Endodermal cell (in vitro differentiated cells): ENCODE results near the gene IL12RB2. TPM values are rescaled to one million over a fixed set of nuclear protein-coding genes. Genes with fewer than 3 reads are reported as not detected.

Source experiments
- DNase-seq: peaks from one replicate; pipeline ENCODE4 v3.0.0-alpha.2; 2017
- H3K27ac ChIP-seq: 2 replicates; pipeline ENCODE4 v1.5.1; 2013; ENCODE audit warnings: mild to moderate bottlenecking, low read depth, low read length, moderate library complexity
- H3K27me3 ChIP-seq: 2 replicates; pipeline ENCODE4 v1.6.1; 2013; ENCODE audit warnings: mild to moderate bottlenecking, low read length, moderate library complexity; ENCODE audit not compliant: insufficient read depth, control insufficient read depth, poor library complexity, severe bottlenecking
- H3K36me3 ChIP-seq: 2 replicates; pipeline ENCODE4 v1.7.0; 2013; ENCODE audit warnings: mild to moderate bottlenecking, low read length, moderate library complexity; ENCODE audit not compliant: control insufficient read depth, insufficient read depth
- H3K4me1 ChIP-seq: one replicate; pipeline ENCODE4 v1.7.0; 2013; ENCODE audit warnings: low read length; ENCODE audit not compliant: control insufficient read depth, insufficient read depth
- H3K4me3 ChIP-seq: 2 replicates; pipeline ENCODE4 v1.5.1; 2013; ENCODE audit warnings: mild to moderate bottlenecking, low read length, moderate library complexity
- H3K9ac ChIP-seq: 2 replicates; pipeline ENCODE4 v1.6.1; 2013; ENCODE audit warnings: mild to moderate bottlenecking, low read length, moderate library complexity; ENCODE audit not compliant: poor library complexity, severe bottlenecking; ENCODE audit errors: extremely low read depth
- H3K9me3 ChIP-seq: 2 replicates; pipeline ENCODE4 v1.6.1; 2013; ENCODE audit warnings: mild to moderate bottlenecking, low read length, moderate library complexity; ENCODE audit not compliant: control insufficient read depth
- H3K27ac Mint-ChIP-seq: 2 replicates; pipeline ENCODE4 v1.8.0; 2020; ENCODE audit warnings: mixed read lengths
- H3K27me3 Mint-ChIP-seq: 2 replicates; pipeline ENCODE4 v1.8.0; 2021; ENCODE audit warnings: mild to moderate bottlenecking, mixed read lengths; ENCODE audit not compliant: insufficient read depth
- H3K36me3 Mint-ChIP-seq: 2 replicates; pipeline ENCODE4 v1.8.0; 2020; ENCODE audit warnings: low read depth, mixed read lengths
- H3K4me1 Mint-ChIP-seq: 2 replicates; pipeline ENCODE4 v1.8.0; 2020; ENCODE audit warnings: mixed read lengths
- H3K4me3 Mint-ChIP-seq: 2 replicates; pipeline ENCODE4 v1.8.0; 2020; ENCODE audit warnings: mild to moderate bottlenecking, moderate library complexity, mixed read lengths
- H3K9me3 Mint-ChIP-seq: 2 replicates; pipeline ENCODE4 v1.8.0; 2020; ENCODE audit warnings: mild to moderate bottlenecking, mixed read lengths
- WGBS, 2 experiments: methylation state at CpG; one replicate each; pipeline versions ENCODE4 v1.1.5 to v1.1.7; 2013; ENCODE audit warnings: missing lambda C conversion rate in 2 of 2, mixed read lengths in 1 of 2; ENCODE audit not compliant: insufficient coverage in 1 of 2, insufficient read length in 1 of 2; 5-methylcytosine and 5-hydroxymethylcytosine counted together
- total RNA-seq, 2 donors: library from RNA; stranded (reverse); fragmentation: NEBNext Ultra II Directional in 1 of 2; extraction: Animal tissue kit (Norgen Biotek cat#: 25700) in 1 of 2; gene quantifications; 2 replicates in 1 of 2; 3 replicates in 1 of 2; pipeline ENCODE4 v1.2.1, GENCODE V29; 2021
- TF ChIP-seq, protein P1 (sequence below): fragments of 200-600 bp; sonication (generic); conservative IDR thresholded peaks from 2 replicates; pipeline ENCODE4 v1.5.0; 2021; ENCODE audit warnings: antibody characterized with exemption, mild to moderate bottlenecking

Gene IL12RB2
- total RNA-seq, 2 donors from 2014 or later, result 0.29 TPM; not detected in 1

DNA sequence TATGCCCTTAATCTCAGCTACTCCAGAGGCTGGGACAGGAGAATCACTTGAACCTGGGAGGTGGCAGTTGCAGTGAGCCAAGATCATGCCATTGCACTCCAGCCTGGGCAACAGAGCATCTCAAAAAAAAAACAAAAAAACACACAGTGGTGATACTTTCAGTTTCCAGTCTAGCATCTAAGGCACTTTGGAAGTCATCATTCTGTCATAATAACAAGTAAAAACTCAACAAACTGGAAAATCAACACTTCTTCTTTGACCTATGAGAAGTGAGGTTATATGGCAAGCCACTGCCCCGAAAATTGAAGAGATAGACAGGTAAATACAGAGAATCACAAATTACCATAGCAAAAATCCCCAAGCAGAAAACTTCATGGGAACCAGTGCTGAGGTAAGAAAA is 51.9 kb downstream of the IL12RB2 start:
- Histone ChIP-seq H3K9ac (no peak overlapping the region), H3K9me3 (no peaks in the 10 kb centered on the region), H3K27me3 (no peaks in the 10 kb centered on the region), H3K36me3 (no peaks in the 10 kb centered on the region), H3K4me3 (no peak overlapping the region), H3K4me1 (no peaks in the 10 kb centered on the region), H3K27ac (no peak overlapping the region)
- Mint-ChIP-seq H3K36me3 (no peaks in the 10 kb centered on the region), H3K27me3 (no peaks in the 10 kb centered on the region), H3K27ac (no peak overlapping the region), H3K4me3 (no peak overlapping the region), H3K9me3 (peaks cover 1% of the 10 kb centered on the region), H3K4me1 (no peaks in the 10 kb centered on the region)
- WGBS, 2 experiments, result 100% methylated on average over 1 of the region's 1 CpG; no CpG with 5 or more reads in 1 of the 2 experiments
- no peak for DNase-seq
- TF ChIP-seq, protein P1, sequence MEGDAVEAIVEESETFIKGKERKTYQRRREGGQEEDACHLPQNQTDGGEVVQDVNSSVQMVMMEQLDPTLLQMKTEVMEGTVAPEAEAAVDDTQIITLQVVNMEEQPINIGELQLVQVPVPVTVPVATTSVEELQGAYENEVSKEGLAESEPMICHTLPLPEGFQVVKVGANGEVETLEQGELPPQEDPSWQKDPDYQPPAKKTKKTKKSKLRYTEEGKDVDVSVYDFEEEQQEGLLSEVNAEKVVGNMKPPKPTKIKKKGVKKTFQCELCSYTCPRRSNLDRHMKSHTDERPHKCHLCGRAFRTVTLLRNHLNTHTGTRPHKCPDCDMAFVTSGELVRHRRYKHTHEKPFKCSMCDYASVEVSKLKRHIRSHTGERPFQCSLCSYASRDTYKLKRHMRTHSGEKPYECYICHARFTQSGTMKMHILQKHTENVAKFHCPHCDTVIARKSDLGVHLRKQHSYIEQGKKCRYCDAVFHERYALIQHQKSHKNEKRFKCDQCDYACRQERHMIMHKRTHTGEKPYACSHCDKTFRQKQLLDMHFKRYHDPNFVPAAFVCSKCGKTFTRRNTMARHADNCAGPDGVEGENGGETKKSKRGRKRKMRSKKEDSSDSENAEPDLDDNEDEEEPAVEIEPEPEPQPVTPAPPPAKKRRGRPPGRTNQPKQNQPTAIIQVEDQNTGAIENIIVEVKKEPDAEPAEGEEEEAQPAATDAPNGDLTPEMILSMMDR, result no peak

DNA sequence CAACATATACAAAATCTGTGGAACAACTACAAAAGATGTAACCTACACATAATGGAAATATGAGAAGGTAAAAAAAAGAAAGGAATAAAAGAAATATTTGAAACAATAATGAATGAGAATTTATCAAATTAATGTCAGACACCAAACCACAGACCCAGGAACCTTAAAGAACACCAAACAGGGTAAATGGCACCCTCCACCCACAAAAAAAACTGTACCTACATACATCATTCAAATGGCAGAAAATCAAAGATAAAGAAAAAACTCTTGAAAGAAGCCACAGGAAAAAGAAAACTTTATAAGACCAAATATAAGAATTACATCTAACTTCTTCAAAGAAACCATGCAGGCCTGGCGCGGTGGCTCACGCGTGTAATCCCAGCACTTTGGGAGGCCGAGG is 54.0 kb downstream of the IL12RB2 start:
- Mint-ChIP-seq H3K9me3 (peaks cover 1% of the 10 kb centered on the region), H3K27ac (no peak overlapping the region), H3K4me1 (no peaks in the 10 kb centered on the region), H3K36me3 (no peaks in the 10 kb centered on the region), H3K4me3 (no peak overlapping the region), H3K27me3 (no peaks in the 10 kb centered on the region)
- no peaks in the 10 kb centered on the region for H3K4me1 ChIP-seq
- no peak overlapping the region for H3K9ac ChIP-seq
- H3K4me3 ChIP-seq, result no peak overlapping the region
- TF ChIP-seq, protein P1, result no peak
- no peak overlapping the region for H3K27ac ChIP-seq
- no peaks in the 10 kb centered on the region for H3K27me3 ChIP-seq
- no peaks in the 10 kb centered on the region for H3K9me3 ChIP-seq
- 99 to 100% methylated on average over 4 to 5 of the region's 5 CpGs for WGBS, 2 experiments
- no peak for DNase-seq
- H3K36me3 ChIP-seq, result no peaks in the 10 kb centered on the region

DNA sequence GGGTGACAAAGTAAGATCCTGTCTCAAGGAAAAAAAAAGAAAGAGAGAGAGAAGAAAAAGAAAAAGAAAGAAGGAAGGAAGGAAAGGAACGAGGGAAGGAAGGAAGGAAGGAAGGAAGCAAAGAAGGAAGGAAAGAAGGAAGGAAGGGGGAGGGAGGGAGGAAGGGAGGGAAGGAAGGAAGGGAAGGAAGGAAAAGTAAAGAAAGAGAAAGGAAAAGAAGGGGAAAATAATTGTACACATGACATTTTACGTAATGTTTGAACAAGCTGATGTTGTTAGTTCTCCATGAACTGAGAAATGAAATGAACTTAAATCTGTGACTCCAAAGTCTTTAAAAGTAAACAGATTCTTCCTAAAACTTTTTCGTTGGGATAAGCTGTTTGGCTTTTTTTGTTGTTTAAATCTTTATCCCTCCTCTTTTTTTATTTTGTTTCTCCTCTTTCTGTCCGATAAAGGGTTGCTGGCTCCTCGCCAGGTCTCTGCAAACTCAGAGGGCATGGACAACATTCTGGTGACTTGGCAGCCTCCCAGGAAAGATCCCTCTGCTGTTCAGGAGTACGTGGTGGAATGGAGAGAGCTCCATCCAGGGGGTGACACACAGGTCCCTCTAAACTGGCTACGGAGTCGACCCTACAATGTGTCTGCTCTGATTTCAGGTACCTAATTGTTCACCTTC is 59.8 kb downstream of the IL12RB2 start:
- H3K4me3 ChIP-seq, result no peak overlapping the region
- no peak overlapping the region for H3K9ac ChIP-seq
- H3K4me1 Mint-ChIP-seq, result no peaks in the 10 kb centered on the region
- H3K27ac ChIP-seq, result no peak overlapping the region
- no peaks in the 10 kb centered on the region for H3K27me3 ChIP-seq
- H3K9me3 Mint-ChIP-seq, result peaks cover 1% of the 10 kb centered on the region
- no peaks in the 10 kb centered on the region for H3K36me3 Mint-ChIP-seq
- no peak overlapping the region for H3K4me3 Mint-ChIP-seq
- no peak for DNase-seq
- TF ChIP-seq, protein P1, result no peak
- no peaks in the 10 kb centered on the region for H3K36me3 ChIP-seq
- no peaks in the 10 kb centered on the region for H3K27me3 Mint-ChIP-seq
- no peaks in the 10 kb centered on the region for H3K4me1 ChIP-seq
- H3K27ac Mint-ChIP-seq, result no peak overlapping the region
- WGBS, 2 experiments, result 93 to 96% methylated on average over 7 to 8 of the region's 8 CpGs
- no peaks in the 10 kb centered on the region for H3K9me3 ChIP-seq
